ENCODE results near the gene C1orf167.

C1orf167 gene, protein sequence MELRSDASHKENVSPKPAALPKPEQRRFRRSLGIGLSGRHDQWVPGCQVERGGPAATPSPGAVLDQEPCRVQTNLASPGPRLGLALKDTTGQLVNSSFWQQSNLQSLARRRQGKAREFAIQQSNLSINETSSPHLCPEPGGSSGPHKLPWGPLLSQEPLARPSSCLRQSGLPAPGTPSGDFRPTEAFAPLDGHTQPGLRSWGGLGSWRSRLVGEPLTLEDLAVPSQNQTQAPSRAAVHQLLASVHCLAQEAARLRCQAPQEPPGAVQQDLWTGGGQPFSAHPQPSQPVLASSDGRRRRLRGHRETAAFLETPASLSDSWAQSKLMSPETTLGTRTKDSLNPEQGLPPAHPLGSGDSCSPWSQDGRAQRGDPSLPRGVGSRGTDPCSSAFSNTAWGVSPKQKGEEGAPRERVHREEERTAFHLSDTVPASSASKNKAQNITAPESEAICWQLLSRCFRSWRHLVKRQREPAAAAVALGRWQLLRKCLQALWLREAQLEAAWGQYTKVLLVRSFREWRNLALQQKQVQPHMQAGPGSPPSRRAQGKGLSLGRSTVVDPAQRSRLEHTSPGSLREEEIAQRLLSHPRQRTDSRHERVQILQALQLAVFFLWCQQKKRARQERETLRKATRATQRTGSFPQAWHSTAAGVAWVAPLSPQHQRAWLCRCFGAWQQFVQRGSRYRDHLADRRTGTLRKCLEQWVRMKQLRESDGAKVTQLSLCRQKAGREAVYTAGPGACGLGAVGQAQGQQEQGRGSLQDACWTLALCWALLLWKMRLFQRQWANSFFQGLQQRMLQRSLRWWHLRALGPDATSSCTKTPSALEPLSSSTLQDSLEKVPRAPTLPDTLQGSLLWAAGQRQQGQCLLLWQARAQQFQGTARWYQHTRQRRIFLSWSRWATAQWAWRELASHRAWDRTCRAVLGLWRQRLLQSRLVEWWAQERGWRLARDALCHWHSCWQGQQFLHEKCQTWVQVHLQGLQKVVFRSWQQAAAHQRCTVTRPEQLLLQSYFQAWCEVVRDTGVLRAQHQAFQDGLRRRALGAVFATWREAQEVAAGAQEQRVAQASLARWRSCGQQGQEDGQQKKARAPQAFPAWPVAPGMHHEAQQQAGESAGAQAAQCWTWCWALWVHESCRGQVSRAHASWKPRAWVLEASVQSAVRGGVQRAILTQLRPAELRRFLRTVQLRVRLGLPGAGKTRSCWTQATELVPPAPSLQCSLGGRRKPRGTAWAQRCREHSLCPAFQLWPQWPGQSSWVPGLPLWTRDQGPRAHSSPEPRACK (N-terminal part only)

DNA sequence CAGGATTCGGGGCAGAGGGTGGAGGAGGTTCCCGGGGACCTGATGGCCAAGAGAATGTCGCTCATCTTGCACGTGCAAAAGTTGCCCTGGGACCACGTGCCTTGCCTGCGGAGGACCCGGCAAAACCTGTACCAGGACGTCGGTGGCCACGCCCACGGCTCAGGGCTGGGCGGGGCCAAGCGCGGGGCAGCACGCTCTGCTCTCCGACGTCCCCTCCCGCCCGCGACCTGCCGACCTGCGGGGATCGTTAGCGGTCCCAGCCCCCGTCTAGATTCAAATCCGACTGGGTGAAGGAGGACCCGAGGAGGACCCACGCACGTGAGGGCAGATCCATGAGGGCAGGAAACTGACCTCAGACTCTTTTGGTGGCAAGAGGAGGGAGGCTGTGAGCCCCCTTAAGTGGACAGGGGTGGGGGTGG, at the start of gene C1orf167:
Gene C1orf167 (plus strand): TSS at position 206 of the 419 bp plus-strand sequence. CDS start 2,208 bp downstream, outside the sequence.
- Histone ChIP-seq H3K4me1 (ENCODE audit: low read depth, poor library complexity, severe bottlenecking) (no peaks in the 10 kb centered on the region), H3K4me2 (no peak within 1 kb of the TSS), H2AFZ (ENCODE audit: low read depth) (no peak within 1 kb of the TSS; the same call in 1 of the 2 replicates), H3K4me3 (IDR thresholded peaks at IDR 0.05; ENCODE audit: insufficient read depth, low read depth, low read length) (no peak within 1 kb of the TSS), H3K27me3 (ENCODE audit: insufficient read depth, low read depth) (peaks cover 53% of the 10 kb centered on the region), H3K79me2 (ENCODE audit: insufficient read depth, low read depth) (no peaks in the 10 kb centered on the region), H3K27ac (no peak within 1 kb of the TSS), H3K9ac (no peak within 1 kb of the TSS), H4K20me1 (ENCODE audit: insufficient read depth) (no peaks in the 10 kb centered on the region), H3K36me3 (ENCODE audit: insufficient read depth) (no peaks in the 10 kb centered on the region)
- TF ChIP-seq, protein P1, sequence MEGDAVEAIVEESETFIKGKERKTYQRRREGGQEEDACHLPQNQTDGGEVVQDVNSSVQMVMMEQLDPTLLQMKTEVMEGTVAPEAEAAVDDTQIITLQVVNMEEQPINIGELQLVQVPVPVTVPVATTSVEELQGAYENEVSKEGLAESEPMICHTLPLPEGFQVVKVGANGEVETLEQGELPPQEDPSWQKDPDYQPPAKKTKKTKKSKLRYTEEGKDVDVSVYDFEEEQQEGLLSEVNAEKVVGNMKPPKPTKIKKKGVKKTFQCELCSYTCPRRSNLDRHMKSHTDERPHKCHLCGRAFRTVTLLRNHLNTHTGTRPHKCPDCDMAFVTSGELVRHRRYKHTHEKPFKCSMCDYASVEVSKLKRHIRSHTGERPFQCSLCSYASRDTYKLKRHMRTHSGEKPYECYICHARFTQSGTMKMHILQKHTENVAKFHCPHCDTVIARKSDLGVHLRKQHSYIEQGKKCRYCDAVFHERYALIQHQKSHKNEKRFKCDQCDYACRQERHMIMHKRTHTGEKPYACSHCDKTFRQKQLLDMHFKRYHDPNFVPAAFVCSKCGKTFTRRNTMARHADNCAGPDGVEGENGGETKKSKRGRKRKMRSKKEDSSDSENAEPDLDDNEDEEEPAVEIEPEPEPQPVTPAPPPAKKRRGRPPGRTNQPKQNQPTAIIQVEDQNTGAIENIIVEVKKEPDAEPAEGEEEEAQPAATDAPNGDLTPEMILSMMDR (conservative IDR thresholded peaks at IDR 0.05; ENCODE audit: low read depth, low read length) = no peak

DNA sequence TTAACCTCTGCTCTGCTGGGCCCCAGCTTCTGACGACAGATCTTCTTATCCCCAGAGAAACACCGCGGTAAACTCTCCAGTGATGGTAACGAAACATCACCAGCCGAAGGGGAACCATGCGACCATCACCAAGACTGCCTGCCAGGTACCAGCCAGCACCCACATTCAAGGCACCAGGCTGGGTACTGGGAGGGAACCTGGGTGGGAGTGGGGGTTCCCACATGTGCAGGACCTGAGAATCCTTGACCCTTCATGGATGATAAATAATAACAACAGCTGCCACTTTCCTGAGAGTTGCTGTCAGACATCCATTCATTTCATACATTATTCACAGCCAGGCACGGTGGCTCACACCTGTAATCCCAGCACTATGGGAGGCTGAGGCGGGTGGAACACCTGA, 49.7 kb upstream of the C1orf167 start:
- TF ChIP-seq, protein P1 (conservative IDR thresholded peaks at IDR 0.05; ENCODE audit: low read depth, low read length) = no peak
- H3K36me3 ChIP-seq (ENCODE audit: insufficient read depth) = no peaks in the 10 kb centered on the region
- no peak overlapping the region for H3K27ac ChIP-seq
- no peaks in the 10 kb centered on the region for H4K20me1 ChIP-seq (ENCODE audit: insufficient read depth)
- peaks cover 84% of the 10 kb centered on the region for H3K27me3 ChIP-seq (ENCODE audit: insufficient read depth, low read depth)
- H3K4me2 ChIP-seq = no peak overlapping the region
- no peaks in the 10 kb centered on the region for H3K79me2 ChIP-seq (ENCODE audit: insufficient read depth, low read depth)
- no peak overlapping the region for H2AFZ ChIP-seq (ENCODE audit: low read depth)
- H3K4me1 ChIP-seq (ENCODE audit: low read depth, poor library complexity, severe bottlenecking) = no peaks in the 10 kb centered on the region
- no peak overlapping the region for H3K9ac ChIP-seq
- H3K4me3 ChIP-seq (IDR thresholded peaks at IDR 0.05; ENCODE audit: insufficient read depth, low read depth, low read length) = no peak overlapping the region

DNA sequence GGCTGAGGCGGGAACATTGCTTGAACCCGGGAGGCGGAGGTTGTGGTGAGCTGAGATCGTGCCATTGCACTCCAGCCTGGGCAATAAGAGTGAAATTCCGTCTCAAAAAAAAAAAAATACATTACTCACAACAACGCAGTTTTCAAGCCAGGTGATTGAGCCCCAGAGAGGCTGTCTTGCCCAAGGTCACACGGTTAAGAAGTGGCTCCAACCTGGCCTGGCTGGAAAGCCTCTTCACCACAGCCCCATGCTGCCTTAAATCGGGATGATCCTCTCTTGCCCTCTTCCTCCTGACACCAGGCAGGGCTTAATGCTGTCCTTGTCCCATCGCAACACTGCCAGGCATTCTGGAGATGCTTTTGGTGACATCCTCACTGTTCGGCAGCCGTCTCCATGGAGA, 48.9 kb upstream of the C1orf167 start:
- TF ChIP-seq, protein P1 (conservative IDR thresholded peaks at IDR 0.05; ENCODE audit: low read depth, low read length) = no peak
- peaks cover 81% of the 10 kb centered on the region for H3K27me3 ChIP-seq (ENCODE audit: insufficient read depth, low read depth)

More for the DNA sequence above, 48.9 kb upstream of the C1orf167 start:
- Histone ChIP-seq H3K9ac (no peak overlapping the region), H4K20me1 (ENCODE audit: insufficient read depth) (no peaks in the 10 kb centered on the region), H3K36me3 (ENCODE audit: insufficient read depth) (no peaks in the 10 kb centered on the region), H3K27ac (no peak overlapping the region), H3K4me2 (no peak overlapping the region), H3K4me3 (IDR thresholded peaks at IDR 0.05; ENCODE audit: insufficient read depth, low read depth, low read length) (no peak overlapping the region), H3K79me2 (ENCODE audit: insufficient read depth, low read depth) (no peaks in the 10 kb centered on the region), H3K4me1 (ENCODE audit: low read depth, poor library complexity, severe bottlenecking) (no peaks in the 10 kb centered on the region), H2AFZ (ENCODE audit: low read depth) (no peak overlapping the region)

Measured in KMS-11 (cell line).